Measurements from ENCODE around the gene ADAMTS18. TPM values are rescaled to one million over a fixed set of nuclear protein-coding genes. Genes with fewer than 3 reads are reported as not detected.

The ADAMTS18 gene
- total RNA-seq (under 1 TPM in 5 of 6 donors, not detected in 1; 0.03 to 0.21 (median 0.14) TPM), polyA plus RNA-seq (under 1 TPM; 0.08 to 0.52 TPM)

GRCh38 chr16:77434530-77435271 lies at the start of gene ADAMTS18:
Gene ADAMTS18 (minus strand): TSS chr16:77435034. CDS start chr16:77434695, 339 bp downstream.
- ATAC-seq = peak in 3 of 4 donors; percentile 16 to 58 (median 31)

GRCh38 chr16:77480681-77481315 lies 46.0 kb upstream of the ADAMTS18 start:
- Histone ChIP-seq H3K9me3 (no peaks in the 10 kb centered on the region), H3K36me3 (no peaks in the 10 kb centered on the region), H3K4me3 (no peak overlapping the region), H3K4me1 (no peaks in the 10 kb centered on the region), H3K27ac (no peak overlapping the region), H3K27me3 (no peaks in the 10 kb centered on the region)
- intact Hi-C loops (cut with DNase I) = no loop called here
- ATAC-seq (no peak), DNase-seq (no peak), FAIRE-seq (no peak)
- no peak for TF ChIP-seq CTCF (IDR thresholded peaks at IDR 0.05)
- 75 to 82% methylated on average over 3 of the region's 3 CpGs for WGBS, 2 donors

More at GRCh38 chr16:77434530-77435271, at the start of gene ADAMTS18:
- Histone ChIP-seq H3K36me3 (no peaks in the 10 kb centered on the region), H3K4me1 (no peaks in the 10 kb centered on the region), H3K9me3 (no peaks in the 10 kb centered on the region), H3K4me3 (peak within 1 kb of the TSS in 1 of 4 donors; percentile 17), H3K27me3 (peaks cover 0 to 25% (median 0%) of the 10 kb centered on the region in 4 donors), H3K27ac (no peak within 1 kb of the TSS)
- WGBS, 2 donors = 1% methylated on average over 50 to 92 of the region's 92 CpGs
- FAIRE-seq = no peak
- intact Hi-C loops (cut with DNase I) = no loop called here
- no peak for TF ChIP-seq CTCF (IDR thresholded peaks at IDR 0.05)
- DNase-seq = peak in 2 of 6 donors; percentile 45 to 55

GRCh38 chr16:77472262-77472661 lies 37.4 kb upstream of the ADAMTS18 start:
- no peak overlapping the region for H3K27ac ChIP-seq
- H3K4me1 ChIP-seq = no peaks in the 10 kb centered on the region
- no peak overlapping the region for H3K4me3 ChIP-seq
- H3K27me3 ChIP-seq = peaks cover 0 to 4% (median 0%) of the 10 kb centered on the region in 4 donors
- no peaks in the 10 kb centered on the region for H3K9me3 ChIP-seq
- no peak for ATAC-seq
- no peak for DNase-seq
- intact Hi-C loops (cut with DNase I) = no loop called here
- FAIRE-seq = no peak
- 85 to 97% methylated on average over 1 of the region's 1 CpG for WGBS, 2 donors
- TF ChIP-seq CTCF (IDR thresholded peaks at IDR 0.05) = no peak
- H3K36me3 ChIP-seq = no peaks in the 10 kb centered on the region

GRCh38 chr16:77470851-77471250 lies 36.0 kb upstream of the ADAMTS18 start:
- no peak overlapping the region for H3K4me3 ChIP-seq
- no peaks in the 10 kb centered on the region for H3K9me3 ChIP-seq
- H3K27me3 ChIP-seq = peaks cover 0 to 4% (median 0%) of the 10 kb centered on the region in 4 donors
- H3K4me1 ChIP-seq = no peaks in the 10 kb centered on the region
- no peak overlapping the region for H3K27ac ChIP-seq
- DNase-seq (no peak), FAIRE-seq (no peak), ATAC-seq (no peak)
- no peak for TF ChIP-seq CTCF (IDR thresholded peaks at IDR 0.05)
- intact Hi-C loops (cut with DNase I) = no loop called here
- no peaks in the 10 kb centered on the region for H3K36me3 ChIP-seq

DNA sequence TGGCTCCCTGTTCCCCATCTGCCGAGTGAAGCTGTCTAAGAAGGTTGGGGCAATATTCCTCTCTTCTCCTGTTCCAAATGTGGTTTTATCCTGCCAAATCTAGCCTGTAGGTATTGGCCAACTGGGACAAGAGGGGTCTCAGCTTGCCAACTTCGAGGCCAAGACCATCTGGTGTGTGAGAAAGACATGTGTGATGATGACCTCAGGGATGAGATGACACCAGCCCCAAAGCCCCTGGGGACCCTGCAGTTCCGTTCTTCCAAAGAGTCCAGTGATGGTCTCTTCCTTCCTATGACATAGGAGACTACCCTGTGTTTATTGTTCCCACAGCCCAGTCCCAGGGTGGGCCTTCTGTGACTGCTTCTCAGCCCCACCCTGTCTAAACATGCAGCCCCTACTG lies 34.8 kb upstream of the ADAMTS18 start:
- WGBS, 2 donors = 42 to 54% methylated on average over 3 of the region's 3 CpGs
- intact Hi-C loops (cut with DNase I) = no loop called here
- no peak overlapping the region for H3K4me3 ChIP-seq
- H3K27me3 ChIP-seq = no peaks in the 10 kb centered on the region
- DNase-seq (no peak), FAIRE-seq (no peak), ATAC-seq (no peak)
- no peaks in the 10 kb centered on the region for H3K36me3 ChIP-seq
- no peak overlapping the region for H3K27ac ChIP-seq
- H3K4me1 ChIP-seq = no peaks in the 10 kb centered on the region
- H3K9me3 ChIP-seq = no peaks in the 10 kb centered on the region
- TF ChIP-seq CTCF (IDR thresholded peaks at IDR 0.05) = no peak
